HG03571 (cell line): ENCODE data around the gene SHOC1.
"Not testable (repeated sequence)": the region's sequence is repeated elsewhere in the genome, so short reads cannot be mapped to it uniquely, and the experiment has no call there.

Source experiments
- ATAC-seq: cut with Tn5 transposase; IDR thresholded peaks from one replicate; pipeline ENCODE4 v1.9.1; 2021; ENCODE audit not compliant: unreplicated experiment

SHOC1 gene

GRCh38 chr9:111794835-111795556, at the start of gene SHOC1:
Gene SHOC1 (minus strand): TSS chr9:111794937. CDS start chr9:111791418, 3,519 bp downstream.
- ATAC-seq, result no peak

- ATAC-seq, result no peak
These were observed 49.2 kb upstream of the SHOC1 start for GRCh38 chr9:111843971-111844370.

- ATAC-seq, result no peak
These were observed 47.6 kb upstream of the SHOC1 start for GRCh38 chr9:111842313-111842712.

GRCh38 chr9:111840442-111840841, 45.7 kb upstream of the SHOC1 start:
- no peak for ATAC-seq

- ATAC-seq, result no peak
These were observed 45.2 kb upstream of the SHOC1 start for GRCh38 chr9:111839987-111840386.

GRCh38 chr9:111839387-111839786, 44.6 kb upstream of the SHOC1 start:
- peak; percentile 57 for ATAC-seq

GRCh38 chr9:111838439-111838838, 43.7 kb upstream of the SHOC1 start:
- ATAC-seq, result no peak

GRCh38 chr9:111836311-111836710, 41.6 kb upstream of the SHOC1 start:
- ATAC-seq, result no peak

GRCh38 chr9:111833941-111834340, 39.2 kb upstream of the SHOC1 start:
- ATAC-seq, result no peak

- ATAC-seq, result no peak
These were observed 37.7 kb upstream of the SHOC1 start for GRCh38 chr9:111832449-111832848.

GRCh38 chr9:111831371-111832108, 36.8 kb upstream of the SHOC1 start:
- ATAC-seq, result no peak

GRCh38 chr9:111828193-111828592, 33.5 kb upstream of the SHOC1 start:
- ATAC-seq, result no peak

GRCh38 chr9:111825468-111826145, 30.9 kb upstream of the SHOC1 start:
- no peak for ATAC-seq

GRCh38 chr9:111821006-111821528, 26.3 kb upstream of the SHOC1 start:
- ATAC-seq, result no peak

- no peak for ATAC-seq
These were observed 24.6 kb upstream of the SHOC1 start for GRCh38 chr9:111819360-111819759.

GRCh38 chr9:111815285-111816070, 20.7 kb upstream of the SHOC1 start:
- no peak for ATAC-seq

GRCh38 chr9:111812337-111812736, 17.6 kb upstream of the SHOC1 start:
- ATAC-seq, result no peak

- no peak for ATAC-seq
These were observed 16.2 kb upstream of the SHOC1 start for GRCh38 chr9:111810908-111811307.

- ATAC-seq, result not testable (repeated sequence)
These were observed 15.7 kb upstream of the SHOC1 start for GRCh38 chr9:111810415-111810814.

- no peak for ATAC-seq
These were observed 12.5 kb upstream of the SHOC1 start for GRCh38 chr9:111807197-111807596.

- no peak for ATAC-seq
These were observed 11.5 kb upstream of the SHOC1 start for GRCh38 chr9:111806259-111806658.
